Peyer's patch (tissue), 4 donors: ENCODE results near the gene PLXNA4.

Experiments used
- POLR2A ChIP-seq, 2 donors: fragments of 450-650 bp; IDR thresholded peaks; one replicate each; pipeline ENCODE4 v1.5.1; 2017; ENCODE audit warnings: antibody characterized with exemption in 2 of 2, mild to moderate bottlenecking in 2 of 2, moderate library complexity in 2 of 2
- TF ChIP-seq, protein P1 (sequence below), 6 experiments: fragments of 450-650 bp in 4 of 6; fragments of 200-600 bp in 2 of 6; sonication (generic) in 1 of 6; IDR thresholded peaks; one replicate each; pipeline ENCODE4 v1.5.1; 2017 to 2019; ENCODE audit warnings: antibody characterized with exemption in 6 of 6, mild to moderate bottlenecking in 3 of 6, moderate library complexity in 1 of 6

DNA sequence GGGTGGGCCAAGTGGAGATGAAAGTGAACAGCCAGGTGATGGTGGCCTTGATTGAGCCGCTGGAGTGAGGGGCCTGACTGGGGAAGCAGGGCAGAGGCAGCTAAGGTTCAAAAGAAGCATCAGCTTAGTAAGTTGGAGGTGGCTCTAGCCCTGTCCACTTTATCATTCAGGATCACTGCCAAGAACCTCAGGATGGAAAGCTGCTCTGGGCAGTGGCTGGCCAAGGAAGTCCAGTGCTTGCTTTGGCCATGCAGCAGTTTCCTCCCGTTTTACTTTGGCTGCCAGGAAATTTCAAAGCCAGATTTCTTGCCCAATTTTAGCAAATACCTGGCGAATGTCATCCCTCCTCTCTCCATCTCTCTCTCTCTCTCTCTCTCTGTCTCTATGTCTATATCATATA, 384.9 kb downstream of the PLXNA4 start:
- TF ChIP-seq POLR2A (IDR thresholded peaks at IDR 0.05) = no peak
- TF ChIP-seq, protein P1, sequence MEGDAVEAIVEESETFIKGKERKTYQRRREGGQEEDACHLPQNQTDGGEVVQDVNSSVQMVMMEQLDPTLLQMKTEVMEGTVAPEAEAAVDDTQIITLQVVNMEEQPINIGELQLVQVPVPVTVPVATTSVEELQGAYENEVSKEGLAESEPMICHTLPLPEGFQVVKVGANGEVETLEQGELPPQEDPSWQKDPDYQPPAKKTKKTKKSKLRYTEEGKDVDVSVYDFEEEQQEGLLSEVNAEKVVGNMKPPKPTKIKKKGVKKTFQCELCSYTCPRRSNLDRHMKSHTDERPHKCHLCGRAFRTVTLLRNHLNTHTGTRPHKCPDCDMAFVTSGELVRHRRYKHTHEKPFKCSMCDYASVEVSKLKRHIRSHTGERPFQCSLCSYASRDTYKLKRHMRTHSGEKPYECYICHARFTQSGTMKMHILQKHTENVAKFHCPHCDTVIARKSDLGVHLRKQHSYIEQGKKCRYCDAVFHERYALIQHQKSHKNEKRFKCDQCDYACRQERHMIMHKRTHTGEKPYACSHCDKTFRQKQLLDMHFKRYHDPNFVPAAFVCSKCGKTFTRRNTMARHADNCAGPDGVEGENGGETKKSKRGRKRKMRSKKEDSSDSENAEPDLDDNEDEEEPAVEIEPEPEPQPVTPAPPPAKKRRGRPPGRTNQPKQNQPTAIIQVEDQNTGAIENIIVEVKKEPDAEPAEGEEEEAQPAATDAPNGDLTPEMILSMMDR (IDR thresholded peaks at IDR 0.05) = no peak
